ENCODE measurements around the gene CYCS. TPM values are rescaled to one million over a fixed set of nuclear protein-coding genes. Genes with fewer than 3 reads are reported as not detected.

CYCS gene
- total and polyA plus RNA-seq, 2 of the 8 experiments (the other 6 are each of a cell fraction or from before 2014, with no cell fraction given) = 48.6 to 229 TPM

DNA sequence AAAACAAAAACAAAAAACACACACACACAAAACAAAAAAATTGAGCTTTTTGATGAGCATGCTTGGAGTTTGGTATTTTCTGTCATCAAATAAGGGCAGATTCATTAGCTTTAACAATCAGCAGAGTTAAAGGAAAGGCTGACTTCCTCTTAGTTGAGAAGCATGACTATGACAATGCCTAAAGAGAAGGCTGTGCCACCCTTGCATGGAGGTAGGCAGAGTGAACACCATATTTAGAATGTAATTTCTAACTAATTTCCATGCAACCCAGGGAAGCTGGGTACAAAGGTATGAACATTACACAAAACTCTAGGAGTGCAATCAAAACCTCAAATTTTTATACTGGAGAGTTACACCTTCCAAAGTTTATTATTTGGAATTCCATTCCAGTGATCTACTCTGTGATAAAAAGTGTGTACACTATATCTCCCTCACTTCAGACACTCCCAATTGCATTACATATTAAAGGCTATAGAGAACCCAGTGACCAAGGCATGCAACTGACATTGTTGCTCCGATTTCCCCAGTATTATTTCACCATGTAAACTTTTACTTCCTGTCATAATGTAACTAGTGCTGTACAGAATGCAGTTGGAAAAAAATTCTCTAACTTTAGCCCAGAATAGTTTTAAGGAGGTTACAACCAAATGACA is 9.4 kb upstream of the CYCS start:
- Histone ChIP-seq H2BK12ac (ENCODE audit: low read depth, low read length) (no peak overlapping the region), H3K23me2 (ENCODE audit: low read depth, low read length) (no peaks in the 10 kb centered on the region), H3K56ac (replicated peaks; ENCODE audit: insufficient read length, low read depth, low read length) (no peak overlapping the region), H2BK15ac (ENCODE audit: low read length) (no peak overlapping the region), H3K4me1 (replicated peaks in 1 of 4; ENCODE audit: control insufficient read depth in 3 of 4, insufficient read depth in 4 of 4, low read length in 3 of 4) (no peaks in the 10 kb centered on the region), H4K20me1 (replicated peaks in 1 of 2; ENCODE audit: control insufficient read depth in 1 of 2, insufficient read depth in 2 of 2, low read length in 2 of 2) (no peaks in the 10 kb centered on the region), H3K14ac (ENCODE audit: insufficient read length) (no peak overlapping the region), H4K91ac (replicated peaks; ENCODE audit: insufficient read length, low read length) (no peak overlapping the region), H3K9ac (replicated peaks in 1 of 4; ENCODE audit: extremely low read depth in 1 of 4, low read depth in 3 of 4, low read length in 3 of 4) (no peak overlapping the region), H3K79me1 (ENCODE audit: low read depth, low read length) (no peaks in the 10 kb centered on the region), H3K79me2 (ENCODE audit: control insufficient read depth in 1 of 2, insufficient read depth in 2 of 2, low read length in 2 of 2) (no peaks in the 10 kb centered on the region), H3K4ac (replicated peaks; ENCODE audit: insufficient read length, low read depth, low read length) (no peak overlapping the region), H2BK5ac (ENCODE audit: low read depth, low read length) (no peak overlapping the region), H3K9me3 (ENCODE audit: insufficient read depth in 2 of 2, low read depth in 1 of 2, low read length in 1 of 2) (no peaks in the 10 kb centered on the region), H2BK120ac (replicated peaks; ENCODE audit: low read depth, low read length) (no peak overlapping the region), H3K4me3 (ENCODE audit: extremely low read depth in 1 of 4, insufficient read depth in 2 of 4, low read depth in 3 of 4, low read length in 4 of 4) (no peak overlapping the region), H4K5ac (ENCODE audit: insufficient read length, low read depth, low read length) (no peak overlapping the region), H3K18ac (ENCODE audit: extremely low read depth, low read length) (no peak overlapping the region), H3K36me3 (ENCODE audit: control insufficient read depth in 2 of 4, insufficient read depth in 4 of 4, low read length in 3 of 4) (no peaks in the 10 kb centered on the region), H2BK20ac (ENCODE audit: low read length) (no peak overlapping the region), H4K8ac (ENCODE audit: extremely low read depth, insufficient read depth, low read length) (no peak overlapping the region), H3K23ac (ENCODE audit: insufficient read length) (no peak overlapping the region), H2AFZ (ENCODE audit: low read length) (no peak overlapping the region), H3K4me2 (ENCODE audit: insufficient read depth in 1 of 2, low read depth in 2 of 2, low read length in 2 of 2) (no peak overlapping the region), H2AK5ac (ENCODE audit: low read depth, low read length) (no peak overlapping the region), H3K27ac (ENCODE audit: low read depth, low read length) (no peak overlapping the region), H3K27me3 (replicated peaks in 1 of 4; ENCODE audit: control insufficient read depth in 3 of 4, extremely low read depth in 1 of 4, insufficient read depth in 3 of 4, low read length in 3 of 4) (no peaks in the 10 kb centered on the region)
- DNase-seq (ENCODE audit: low read depth in 1 of 2, low spot score in 2 of 2) (no peak), FAIRE-seq (no peak)
- ChIA-PET POLR2A (ENCODE audit: partially characterized antibody) (interaction anchor here (0.9 to 1.5 kb wide), 2 partner anchors 9 kb away, joined by 4 read pairs; partner anchors contain the start of gene CYCS), CTCF (ENCODE audit: partially characterized antibody) (interaction anchor here (0.5 to 0.8 kb wide), 2 partner anchors 36 to 83 kb away, joined by 4 to 5 read pairs; no protein-coding TSS in a partner anchor)
- TF ChIP-seq, protein P1, sequence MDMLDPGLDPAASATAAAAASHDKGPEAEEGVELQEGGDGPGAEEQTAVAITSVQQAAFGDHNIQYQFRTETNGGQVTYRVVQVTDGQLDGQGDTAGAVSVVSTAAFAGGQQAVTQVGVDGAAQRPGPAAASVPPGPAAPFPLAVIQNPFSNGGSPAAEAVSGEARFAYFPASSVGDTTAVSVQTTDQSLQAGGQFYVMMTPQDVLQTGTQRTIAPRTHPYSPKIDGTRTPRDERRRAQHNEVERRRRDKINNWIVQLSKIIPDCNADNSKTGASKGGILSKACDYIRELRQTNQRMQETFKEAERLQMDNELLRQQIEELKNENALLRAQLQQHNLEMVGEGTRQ (IDR thresholded peaks at IDR 0.05; ENCODE audit: low read length) = no peak
- TF ChIP-seq BCL11A (IDR thresholded peaks at IDR 0.05; ENCODE audit: low read depth in 2 of 2, low read length in 2 of 2) = no peak
- no peak for TF ChIP-seq PHF8 (conservative IDR thresholded peaks at IDR 0.05; ENCODE audit: low read depth, low read length)
- TF ChIP-seq FOSL1 (IDR thresholded peaks at IDR 0.05; ENCODE audit: insufficient read depth, low read depth, low read length) = no peak
- no peak for TF ChIP-seq RAD21 (IDR thresholded peaks at IDR 0.05 in 1 of 2, conservative IDR thresholded peaks at IDR 0.05 in 1 of 2; ENCODE audit: low read depth in 2 of 2, low read length in 2 of 2)
- TF ChIP-seq CBX8 (IDR thresholded peaks at IDR 0.05; ENCODE audit: borderline replicate concordance, low read depth, low read length) = no peak
- TF ChIP-seq EGR1 (IDR thresholded peaks at IDR 0.05; ENCODE audit: borderline replicate concordance, low read depth, low read length) = no peak
- TF ChIP-seq RFX5 (IDR thresholded peaks at IDR 0.05; ENCODE audit: borderline replicate concordance, low read depth, low read length) = no peak
- TF ChIP-seq, protein P2, sequence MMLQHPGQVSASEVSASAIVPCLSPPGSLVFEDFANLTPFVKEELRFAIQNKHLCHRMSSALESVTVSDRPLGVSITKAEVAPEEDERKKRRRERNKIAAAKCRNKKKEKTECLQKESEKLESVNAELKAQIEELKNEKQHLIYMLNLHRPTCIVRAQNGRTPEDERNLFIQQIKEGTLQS (IDR thresholded peaks at IDR 0.05; ENCODE audit: insufficient read depth, low read depth, low read length) = no peak
- TF ChIP-seq KDM5A (IDR thresholded peaks at IDR 0.05; ENCODE audit: low read length) = no peak
- 86% methylated on average over 1 of the region's 1 CpG; no CpG with 5 or more reads in 1 of the 2 experiments for WGBS, 2 experiments (ENCODE audit: extremely low coverage in 1 of 2, insufficient coverage in 1 of 2, insufficient read length in 1 of 2, insufficient replicate concordance in 2 of 2, low coverage in 1 of 2, low lambda C conversion rate in 2 of 2, missing lambda C conversion rate in 1 of 2)
